Activated CD8-positive, alpha-beta T cell treated with anti-CD3 and anti-CD28 coated beads for 36 hours (primary cell): ENCODE measurements around the gene ZC3H12C. TPM values are rescaled to one million over a fixed set of nuclear protein-coding genes. Genes with fewer than 3 reads are reported as not detected.
A peak's percentile ranks its signal among the peaks of the same experiment; 100 is the strongest.

Source experiments
- ATAC-seq: fragments of 200-7000 bp; cut with Tn5 transposase; one replicate; pipeline ENCODE4 v1.10.0; 2021; ENCODE audit warnings: mild to moderate bottlenecking, moderate library complexity
- CTCF ChIA-PET: fragments of 350-600 bp; sonication (Branson Sonifier 250); formaldehyde crosslinking; loops from one replicate; lab custom pipeline; 2021; ENCODE audit warnings: antibody characterized with exemption; lab: Charles Lee
- POLR2A ChIA-PET: fragments of 350-600 bp; sonication (Branson Sonifier 250); formaldehyde crosslinking; loops from one replicate; lab custom pipeline; 2021; ENCODE audit warnings: antibody characterized with exemption; lab: Charles Lee
- DNase-seq: peaks from one replicate; pipeline ENCODE4 v3.0.0-alpha.2; 2020
- H3K27ac Mint-ChIP-seq: one replicate; pipeline ENCODE4 v1.8.0; 2021; ENCODE audit warnings: mild to moderate bottlenecking, mixed read lengths
- H3K27me3 Mint-ChIP-seq: one replicate; pipeline ENCODE4 v1.8.0; 2021; ENCODE audit warnings: mixed read lengths
- H3K36me3 Mint-ChIP-seq: one replicate; pipeline ENCODE4 v1.8.0; 2021; ENCODE audit warnings: low read depth, mixed read lengths
- H3K4me1 Mint-ChIP-seq: one replicate; pipeline ENCODE4 v1.8.0; 2021; ENCODE audit warnings: low read depth, mixed read lengths
- H3K4me3 Mint-ChIP-seq: one replicate; pipeline ENCODE4 v1.8.0; 2021; ENCODE audit warnings: mild to moderate bottlenecking, moderate library complexity, mixed read lengths
- H3K9me3 Mint-ChIP-seq: one replicate; pipeline ENCODE4 v1.8.0; 2021; ENCODE audit warnings: mixed read lengths
- intact Hi-C: fragments of 100-400 bp; cut with micrococcal nuclease; formaldehyde crosslinking; loops from one replicate; pipeline ENCODE4 v1.10.0; 2022
- total RNA-seq, 2 experiments: library from RNA; stranded (reverse); gene quantifications; one replicate each; pipeline ENCODE4 v1.2.3, GENCODE V29; 2021
- TF ChIP-seq, protein P1 (sequence below): fragments of 200-600 bp; IDR thresholded peaks from one replicate; pipeline ENCODE4 v1.8.0; 2022; ENCODE audit warnings: antibody characterized with exemption, mild to moderate bottlenecking

Gene ZC3H12C
- total RNA-seq, 2 experiments from 2014 or later = 0.40 to 0.45 TPM

DNA sequence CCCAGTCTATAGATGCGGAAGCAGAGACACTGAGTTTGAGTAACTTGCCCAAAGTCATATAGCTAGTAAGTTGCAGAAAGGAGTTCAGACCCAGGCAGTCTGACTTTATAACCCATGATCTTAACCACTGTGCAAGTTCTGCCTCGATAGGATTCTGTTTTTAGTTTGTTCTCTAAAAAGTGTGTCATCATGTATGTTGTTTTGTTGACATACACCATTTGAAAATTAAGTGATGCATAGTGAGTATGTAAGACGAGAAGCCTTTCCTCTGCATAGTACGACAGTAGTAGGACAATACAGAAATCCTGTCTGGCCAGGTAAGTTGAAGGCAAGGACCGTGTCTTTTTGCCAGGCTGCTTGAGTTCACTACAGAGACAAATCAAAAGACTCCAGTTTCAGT, 3.3 kb downstream of the ZC3H12C start:
- Mint-ChIP-seq H3K9me3 (no peaks in the 10 kb centered on the region), H3K27me3 (peaks cover 37% of the 10 kb centered on the region), H3K27ac (no peak overlapping the region), H3K4me3 (no peak overlapping the region), H3K36me3 (no peaks in the 10 kb centered on the region), H3K4me1 (peaks cover 7% of the 10 kb centered on the region)
- TF ChIP-seq, protein P1, sequence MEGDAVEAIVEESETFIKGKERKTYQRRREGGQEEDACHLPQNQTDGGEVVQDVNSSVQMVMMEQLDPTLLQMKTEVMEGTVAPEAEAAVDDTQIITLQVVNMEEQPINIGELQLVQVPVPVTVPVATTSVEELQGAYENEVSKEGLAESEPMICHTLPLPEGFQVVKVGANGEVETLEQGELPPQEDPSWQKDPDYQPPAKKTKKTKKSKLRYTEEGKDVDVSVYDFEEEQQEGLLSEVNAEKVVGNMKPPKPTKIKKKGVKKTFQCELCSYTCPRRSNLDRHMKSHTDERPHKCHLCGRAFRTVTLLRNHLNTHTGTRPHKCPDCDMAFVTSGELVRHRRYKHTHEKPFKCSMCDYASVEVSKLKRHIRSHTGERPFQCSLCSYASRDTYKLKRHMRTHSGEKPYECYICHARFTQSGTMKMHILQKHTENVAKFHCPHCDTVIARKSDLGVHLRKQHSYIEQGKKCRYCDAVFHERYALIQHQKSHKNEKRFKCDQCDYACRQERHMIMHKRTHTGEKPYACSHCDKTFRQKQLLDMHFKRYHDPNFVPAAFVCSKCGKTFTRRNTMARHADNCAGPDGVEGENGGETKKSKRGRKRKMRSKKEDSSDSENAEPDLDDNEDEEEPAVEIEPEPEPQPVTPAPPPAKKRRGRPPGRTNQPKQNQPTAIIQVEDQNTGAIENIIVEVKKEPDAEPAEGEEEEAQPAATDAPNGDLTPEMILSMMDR = no peak
- ChIA-PET CTCF (no interaction called here), POLR2A (no interaction called here)
- DNase-seq (no peak), ATAC-seq (no peak)
- intact Hi-C loops = no loop called here

DNA sequence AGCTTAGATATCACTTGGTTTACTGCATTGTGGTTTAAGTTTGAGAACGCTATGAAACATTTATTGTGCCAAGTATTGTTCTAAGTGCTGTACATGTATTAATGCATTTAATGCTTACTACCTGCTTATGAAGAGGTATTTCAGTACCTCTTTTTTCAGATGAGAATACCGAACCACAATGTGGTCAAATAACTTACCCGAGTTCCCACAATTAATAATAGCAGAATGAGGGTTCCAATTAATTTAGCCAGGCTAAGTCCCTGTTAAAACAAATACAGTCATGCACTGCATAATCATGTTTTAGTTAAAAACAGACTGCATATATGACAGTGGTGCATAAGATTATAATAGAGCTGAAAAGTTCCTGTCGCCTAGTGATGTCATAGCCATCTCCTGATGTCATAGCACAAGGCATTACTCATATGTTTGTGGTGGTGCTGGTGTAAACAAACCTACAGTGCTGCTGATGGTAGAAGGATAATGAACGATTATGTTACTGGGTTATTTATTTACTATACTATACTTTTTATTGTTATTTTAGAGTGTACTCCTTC, 4.3 kb downstream of the ZC3H12C start:
- DNase-seq (no peak), ATAC-seq (no peak)
- peaks cover 27% of the 10 kb centered on the region for H3K27me3 Mint-ChIP-seq
- no peak overlapping the region for H3K27ac Mint-ChIP-seq
- H3K9me3 Mint-ChIP-seq = no peaks in the 10 kb centered on the region
- intact Hi-C loops = no loop called here
- ChIA-PET POLR2A (interaction anchor here (0.6 kb wide), 1 partner anchor 16 kb away, joined by 3 read pairs; no protein-coding TSS in a partner anchor), CTCF (no interaction called here)
- H3K4me1 Mint-ChIP-seq = peaks cover 5% of the 10 kb centered on the region
- TF ChIP-seq, protein P1 = no peak
- H3K36me3 Mint-ChIP-seq = no peaks in the 10 kb centered on the region
- no peak overlapping the region for H3K4me3 Mint-ChIP-seq

DNA sequence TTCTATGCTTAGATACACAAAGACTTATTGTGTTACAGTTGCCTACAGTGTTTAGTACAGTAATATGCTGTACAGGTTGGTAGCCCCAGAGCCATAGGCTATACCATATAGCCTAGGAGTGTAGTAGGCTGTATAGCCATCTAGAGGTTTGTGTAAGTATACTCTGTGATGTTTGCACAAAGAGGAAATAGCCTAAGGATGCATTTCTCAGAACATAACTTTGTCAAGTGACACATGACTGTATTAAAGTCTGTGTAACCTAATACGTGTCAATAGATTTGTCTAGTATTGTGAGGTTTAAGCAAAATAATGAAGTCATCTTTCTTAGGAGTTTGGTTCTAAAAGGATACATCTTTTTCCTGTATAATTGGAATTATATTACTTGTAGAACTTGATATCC, 5.5 kb downstream of the ZC3H12C start:
- CTCF ChIA-PET = no interaction called here
- no peaks in the 10 kb centered on the region for H3K9me3 Mint-ChIP-seq
- H3K27me3 Mint-ChIP-seq = peaks cover 24% of the 10 kb centered on the region
- TF ChIP-seq, protein P1 = no peak
- ATAC-seq = peak; percentile 45
- peaks cover 5% of the 10 kb centered on the region for H3K4me1 Mint-ChIP-seq
- no peaks in the 10 kb centered on the region for H3K36me3 Mint-ChIP-seq
- H3K27ac Mint-ChIP-seq = no peak overlapping the region
- POLR2A ChIA-PET = no interaction called here
- intact Hi-C loops = no loop called here
- no peak overlapping the region for H3K4me3 Mint-ChIP-seq
- no peak for DNase-seq

DNA sequence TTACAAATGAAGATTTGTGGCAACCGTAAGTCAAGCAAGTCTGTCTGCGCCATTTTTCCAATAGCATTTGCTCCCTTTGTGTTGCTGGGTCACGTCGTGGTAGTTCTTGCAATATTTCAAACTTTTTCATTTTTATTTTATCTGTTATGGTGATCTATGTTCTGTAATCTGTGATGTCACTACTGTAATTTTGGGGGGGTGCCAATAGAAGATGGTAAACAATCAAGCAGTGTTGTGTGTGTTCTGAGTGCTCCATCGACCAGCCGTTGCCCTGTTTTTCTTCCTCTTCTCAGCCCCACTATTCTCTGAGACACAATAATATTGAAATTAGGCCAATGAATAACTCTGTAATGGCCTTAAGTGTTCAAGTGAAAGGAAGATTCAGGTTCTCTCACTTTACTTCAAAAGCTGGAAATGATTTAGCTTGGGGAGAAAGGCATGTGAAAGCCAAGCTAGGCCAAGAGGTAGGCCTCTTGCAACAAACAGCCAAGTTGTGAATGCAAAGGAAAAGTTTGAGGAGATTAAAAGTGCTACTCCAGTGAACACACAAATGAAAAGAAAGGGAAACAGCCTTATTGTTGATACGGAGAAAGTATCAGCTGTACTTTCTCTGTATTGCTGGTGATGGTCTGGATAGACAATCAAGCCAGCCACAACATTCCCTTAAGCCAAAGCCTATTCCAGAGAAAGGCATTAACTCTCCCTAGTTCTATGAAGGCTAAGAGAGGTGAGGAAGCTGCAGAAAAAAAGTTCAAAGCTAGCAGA, 7.5 kb downstream of the ZC3H12C start:
- DNase-seq = no peak
- TF ChIP-seq, protein P1 = no peak
- Mint-ChIP-seq H3K4me3 (no peak overlapping the region), H3K27me3 (peaks cover 11% of the 10 kb centered on the region), H3K36me3 (no peaks in the 10 kb centered on the region), H3K9me3 (no peaks in the 10 kb centered on the region), H3K27ac (no peak overlapping the region), H3K4me1 (no peaks in the 10 kb centered on the region)
- intact Hi-C loops = no loop called here
- ChIA-PET CTCF (interaction anchor here (0.7 kb wide), 1 partner anchor 8 kb away, joined by 3 read pairs; no protein-coding TSS in a partner anchor), POLR2A (no interaction called here)
- no peak for ATAC-seq

DNA sequence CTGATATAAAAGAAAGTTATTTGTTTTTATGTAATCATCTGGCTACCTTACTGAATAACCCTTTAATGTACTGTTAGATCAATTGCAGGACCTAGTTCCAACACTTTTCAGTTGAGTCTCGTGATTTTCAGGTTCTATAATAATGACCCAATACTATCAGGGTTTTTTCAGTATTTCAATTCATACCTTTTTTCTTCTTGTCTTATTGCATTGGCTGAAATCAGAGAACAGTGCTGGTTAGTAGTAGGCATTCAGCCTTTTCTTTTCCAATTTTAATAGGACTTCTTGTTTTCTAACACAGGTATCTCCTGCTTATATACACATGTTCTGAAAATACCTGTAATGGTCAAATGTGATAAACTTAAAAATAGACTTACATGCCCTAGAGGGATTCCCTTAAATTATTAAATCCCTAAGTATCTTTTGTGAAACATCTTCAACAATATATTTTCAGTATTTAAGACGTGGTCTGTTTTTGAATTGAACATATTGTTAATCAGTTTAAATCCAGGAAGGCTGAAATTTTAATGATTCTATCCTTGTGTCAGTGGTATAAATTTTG, 13.6 kb downstream of the ZC3H12C start:
- DNase-seq (no peak), ATAC-seq (no peak)
- H3K9me3 Mint-ChIP-seq = peaks cover 4% of the 10 kb centered on the region
- H3K27ac Mint-ChIP-seq = no peak overlapping the region
- CTCF ChIA-PET = no interaction called here
- intact Hi-C loops = no loop called here
- POLR2A ChIA-PET = no interaction called here
- H3K36me3 Mint-ChIP-seq = no peaks in the 10 kb centered on the region
- TF ChIP-seq, protein P1 = no peak
- H3K27me3 Mint-ChIP-seq = peaks cover 1% of the 10 kb centered on the region
- H3K4me3 Mint-ChIP-seq = no peak overlapping the region
- H3K4me1 Mint-ChIP-seq = no peaks in the 10 kb centered on the region
